Stimulated activated CD8-positive, alpha-beta memory T cell treated with anti-CD3 and anti-CD28 coated beads, Interleukin-4, amount 100 ng/mL, for 24 hours (primary cell): ENCODE results near the gene NUDT22.
A peak's percentile ranks its signal among the peaks of the same experiment; 100 is the strongest.
"Not testable (repeated sequence)": the region's sequence is repeated elsewhere in the genome, so short reads cannot be mapped to it uniquely, and the experiment has no call there.

Experiments used
- DNase-seq: peaks from one replicate; pipeline ENCODE4 v3.0.0-alpha.2; 2020; ENCODE audit warnings: low read depth

Gene NUDT22

DNA sequence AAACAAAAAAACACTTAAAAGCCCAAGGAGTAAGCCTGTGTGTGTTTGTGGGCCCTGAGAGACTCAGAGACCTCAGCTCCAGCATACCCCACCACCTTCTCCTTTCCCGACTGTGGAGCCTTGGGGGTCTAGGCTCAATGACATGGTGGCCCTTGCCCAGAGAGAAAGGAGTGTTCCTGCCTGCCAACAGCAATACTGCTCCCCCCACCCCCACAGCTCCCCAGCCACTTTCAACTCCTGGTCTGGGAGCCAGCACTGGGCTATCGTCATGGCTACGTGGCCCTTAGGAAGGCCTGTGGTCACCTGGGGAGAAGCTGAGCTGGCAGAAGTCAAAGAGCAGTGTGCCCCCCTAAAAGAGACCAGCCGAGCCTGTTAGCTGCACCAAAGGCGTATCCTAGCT is 18.0 kb downstream of the NUDT22 start:
- no peak for DNase-seq

GRCh38 chr11:64244966-64245365 is 18.9 kb downstream of the NUDT22 start:
- no peak for DNase-seq

DNA sequence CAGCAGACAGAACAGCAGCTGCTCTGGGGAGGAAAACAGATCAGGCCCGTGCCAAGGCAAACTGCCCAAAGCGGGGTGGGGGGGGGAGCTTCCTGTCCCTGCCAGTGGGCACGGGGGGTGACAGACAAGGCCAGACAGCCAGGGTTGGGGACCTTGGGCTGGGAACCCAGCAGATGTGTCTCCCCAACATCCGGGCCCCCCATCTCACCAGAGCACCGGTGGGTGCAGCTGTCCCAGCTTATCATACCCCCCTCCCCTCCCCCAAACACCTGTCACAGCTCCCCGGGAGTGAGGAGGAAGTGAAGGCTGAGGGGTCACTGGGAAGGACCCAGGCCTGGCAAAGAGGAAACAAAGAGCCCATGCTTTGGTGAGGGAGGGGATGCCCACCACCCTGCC is 19.3 kb downstream of the NUDT22 start:
- peak; percentile 22 for DNase-seq

DNA sequence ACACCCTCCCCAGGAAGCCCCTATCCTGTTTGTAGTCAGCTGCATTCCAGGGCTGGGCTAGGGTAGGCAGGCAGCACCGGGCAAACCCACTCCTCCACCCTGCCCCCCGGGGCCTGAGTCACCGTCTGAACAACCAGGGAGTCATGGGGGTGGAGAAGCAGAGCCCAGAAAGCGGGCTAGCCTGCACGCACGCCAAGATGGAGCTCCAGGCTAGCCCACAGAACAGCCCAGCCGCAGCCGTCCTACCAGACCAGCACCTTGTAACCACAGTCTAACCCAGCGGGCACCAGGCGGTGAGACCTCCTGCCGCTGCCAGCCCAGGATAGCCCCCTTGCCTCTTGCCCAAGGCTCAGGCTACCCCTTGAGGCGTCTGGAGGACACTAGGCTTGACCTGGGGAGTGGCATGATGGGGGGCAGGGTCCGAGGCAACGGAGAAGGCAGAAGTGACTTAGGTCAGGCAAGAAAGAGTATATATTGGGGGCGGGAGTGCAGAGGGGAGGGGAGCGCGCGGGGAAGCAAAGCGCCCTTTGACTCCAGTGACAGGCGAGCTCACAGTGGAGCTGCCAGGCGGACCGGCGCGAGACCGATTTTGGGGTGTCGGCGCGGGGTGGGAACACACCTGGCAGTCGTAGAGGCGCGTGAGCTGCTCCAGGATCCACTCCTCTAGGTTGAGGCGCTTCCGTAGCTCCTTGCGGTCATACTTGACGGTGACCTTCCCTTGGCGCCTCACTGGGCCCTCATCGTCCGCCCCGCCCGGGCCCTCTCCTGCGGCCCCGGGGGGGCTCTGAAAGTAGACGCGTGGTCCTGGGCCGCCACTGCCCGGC is 19.9 kb downstream of the NUDT22 start:
- peak; percentile 74 for DNase-seq

DNA sequence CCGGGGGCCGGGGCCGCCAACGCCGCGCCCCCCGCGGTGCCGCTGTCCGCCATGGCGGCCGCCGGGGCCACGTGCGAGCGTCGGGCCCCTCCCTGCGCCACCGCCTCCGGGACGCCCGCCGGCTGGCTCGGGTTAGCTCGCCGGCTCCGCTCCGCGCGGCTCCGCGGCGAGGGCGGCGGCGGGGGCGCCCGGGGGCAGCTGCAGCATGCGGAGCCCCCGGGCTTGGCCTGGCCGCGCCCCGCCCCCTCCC is 20.5 kb downstream of the NUDT22 start:
- not testable (repeated sequence) for DNase-seq

DNA sequence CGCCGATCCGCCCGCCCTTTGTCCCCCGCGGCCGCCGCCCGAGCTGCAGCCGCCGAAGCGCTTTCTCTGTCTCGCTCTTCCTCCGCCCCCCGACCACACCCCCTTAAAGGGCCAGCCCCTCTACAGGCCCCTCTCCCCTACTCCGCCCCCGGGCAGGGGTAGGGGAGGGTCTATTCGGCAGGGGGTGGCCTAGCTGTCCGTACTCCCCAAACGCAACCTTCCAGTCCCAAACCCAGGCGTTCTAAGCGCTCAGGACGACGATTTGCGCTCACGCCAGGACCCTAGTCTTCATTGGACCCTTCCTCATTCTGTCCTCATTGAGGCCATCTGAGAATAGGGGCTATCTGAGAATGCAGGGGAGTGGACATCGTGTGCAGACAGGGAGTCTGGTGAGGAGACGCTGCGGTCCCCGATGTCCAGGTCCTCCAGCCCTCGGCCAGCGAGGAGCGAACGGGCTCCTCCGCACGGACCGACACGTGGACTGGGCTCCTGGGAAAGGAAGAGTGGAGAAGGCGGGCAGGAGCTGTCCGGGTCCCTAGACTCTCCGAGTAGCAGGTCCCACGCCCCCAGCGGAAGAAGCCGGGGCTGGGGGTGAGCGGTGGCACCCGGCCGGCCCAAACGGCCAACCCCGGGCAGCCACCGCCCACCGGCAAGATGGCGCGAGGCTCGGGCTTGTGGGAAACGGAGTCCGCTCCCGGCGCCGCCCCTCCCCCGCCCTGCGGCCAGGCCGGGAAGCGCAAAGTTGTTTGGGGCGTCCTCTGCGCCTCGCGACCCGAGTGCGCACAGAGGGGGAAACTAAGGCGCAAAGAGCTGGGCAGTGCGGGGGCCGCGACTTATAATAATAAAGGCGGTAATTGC is 21.0 kb downstream of the NUDT22 start, which contains the start of gene PPP1R14B:
TSS of gene PPP1R14B (minus strand) at position 73 of the 858 bp plus-strand sequence. CDS start 270 bp downstream, outside the sequence.
- DNase-seq: peak; percentile 78

- no peak for DNase-seq
Measured at GRCh38 chr11:64247729-64248531, 21.9 kb downstream of the NUDT22 start.

DNA sequence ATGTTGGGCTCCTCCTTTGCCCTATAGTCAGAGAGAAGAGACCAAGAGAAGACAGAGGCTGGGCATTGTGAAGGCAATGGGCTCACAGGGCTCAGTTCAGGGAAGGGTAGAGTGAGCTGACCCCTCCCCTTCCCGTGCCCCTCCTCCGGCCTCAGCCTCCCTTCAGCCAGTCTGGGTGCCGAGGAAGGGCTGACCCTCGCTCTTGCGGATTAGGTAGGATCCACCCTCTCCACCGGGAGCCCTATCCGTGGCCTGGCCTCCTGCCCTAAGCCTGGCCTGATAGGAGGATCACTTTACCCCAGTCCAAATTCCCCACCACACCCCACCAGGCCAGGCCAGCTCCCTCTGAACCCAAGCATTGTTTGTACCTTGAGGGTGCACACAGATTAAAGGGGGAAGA is 22.5 kb downstream of the NUDT22 start:
- no peak for DNase-seq

GRCh38 chr11:64249038-64249437 is 23.0 kb downstream of the NUDT22 start:
- DNase-seq: no peak

DNA sequence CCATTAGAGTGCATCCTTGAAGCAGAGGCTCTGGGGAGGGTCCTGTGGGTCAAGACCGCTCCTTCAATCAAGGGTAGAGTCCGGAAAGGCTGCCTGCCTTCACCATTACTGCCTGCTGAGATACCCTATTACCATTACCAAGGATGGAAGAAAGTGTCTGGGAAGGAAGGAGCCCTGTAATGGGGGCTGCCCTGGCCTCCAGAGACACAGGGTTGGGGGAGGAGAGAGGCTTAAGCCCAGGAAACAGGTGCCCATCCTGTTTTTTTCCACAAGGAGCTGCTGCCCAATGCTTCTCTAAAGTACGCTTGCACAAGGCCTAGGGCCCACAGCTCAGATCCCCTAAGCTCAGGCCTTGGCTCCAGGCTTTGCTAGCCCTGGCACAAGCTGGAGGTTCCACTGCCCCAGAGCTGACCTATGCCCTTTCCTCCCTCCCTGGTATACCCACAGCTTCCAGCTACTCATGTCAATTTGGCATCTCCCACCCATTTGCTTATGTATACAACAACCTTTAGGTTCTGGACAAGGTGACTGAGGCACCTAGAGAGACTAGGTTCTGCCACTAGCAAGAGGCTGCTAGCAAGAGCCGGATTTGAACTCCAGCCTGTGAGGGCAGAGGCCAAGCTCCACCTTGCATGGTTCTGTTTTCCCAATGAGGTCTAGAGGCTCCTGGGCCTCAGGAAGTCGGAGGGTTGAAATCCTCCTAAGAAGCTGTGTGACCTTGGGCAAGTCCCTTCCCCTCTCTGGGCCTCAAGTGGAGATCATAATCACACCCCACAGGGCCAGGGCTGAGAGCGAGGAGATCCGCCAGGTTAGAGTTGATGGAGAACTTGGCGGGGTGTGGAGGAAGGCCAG is 23.7 kb downstream of the NUDT22 start:
- DNase-seq: no peak

DNA sequence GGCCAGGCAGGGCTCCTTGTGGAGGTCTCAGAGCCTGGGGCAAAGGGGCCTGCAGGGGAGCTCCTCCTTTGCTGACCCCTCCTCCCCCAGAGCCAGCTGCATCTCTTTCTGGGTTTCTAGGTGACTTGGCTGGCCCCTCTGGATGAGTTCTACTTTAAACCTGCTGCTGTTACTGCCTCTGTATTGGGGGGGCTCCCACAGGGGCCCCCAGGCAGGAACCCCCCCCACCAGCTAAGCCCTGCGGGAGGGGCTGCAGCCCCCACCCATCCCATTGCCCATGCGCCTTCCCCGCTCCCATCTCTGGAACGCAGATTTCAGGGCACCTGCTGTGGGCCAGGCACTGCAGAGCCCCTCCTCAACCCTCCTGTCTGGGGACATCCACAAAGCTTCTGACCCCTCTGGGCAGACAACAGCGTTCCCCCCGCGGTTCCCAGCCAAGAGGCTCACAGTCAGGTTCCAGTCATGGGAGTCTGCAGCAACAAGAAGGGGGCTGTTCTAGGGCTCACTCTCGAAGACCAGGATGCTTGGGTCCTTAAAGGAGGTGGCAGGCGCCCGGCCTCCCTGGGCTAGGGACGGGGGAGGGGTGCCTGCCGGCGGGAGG is 24.4 kb downstream of the NUDT22 start:
- no peak for DNase-seq

GRCh38 chr11:64251016-64251752 is 25.1 kb downstream of the NUDT22 start, which contains the start of gene PLCB3:
PLCB3 (plus strand) TSS chr11:64251530; CDS start chr11:64251650, 120 bp downstream.
- peak; percentile 37 for DNase-seq

DNA sequence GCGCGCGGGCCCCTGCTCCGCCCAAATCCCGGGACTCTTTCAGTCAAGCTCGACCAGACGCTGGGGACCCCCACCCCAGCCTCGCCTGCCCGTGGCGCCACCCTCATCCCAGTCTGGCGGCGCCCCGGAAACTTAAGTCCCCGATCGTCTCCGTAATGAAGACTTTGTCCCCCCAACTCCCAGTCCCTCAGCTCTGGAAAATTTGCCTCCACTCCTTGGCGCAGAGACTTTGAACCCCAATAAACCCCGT is 25.6 kb downstream of the NUDT22 start:
- DNase-seq: no peak

DNA sequence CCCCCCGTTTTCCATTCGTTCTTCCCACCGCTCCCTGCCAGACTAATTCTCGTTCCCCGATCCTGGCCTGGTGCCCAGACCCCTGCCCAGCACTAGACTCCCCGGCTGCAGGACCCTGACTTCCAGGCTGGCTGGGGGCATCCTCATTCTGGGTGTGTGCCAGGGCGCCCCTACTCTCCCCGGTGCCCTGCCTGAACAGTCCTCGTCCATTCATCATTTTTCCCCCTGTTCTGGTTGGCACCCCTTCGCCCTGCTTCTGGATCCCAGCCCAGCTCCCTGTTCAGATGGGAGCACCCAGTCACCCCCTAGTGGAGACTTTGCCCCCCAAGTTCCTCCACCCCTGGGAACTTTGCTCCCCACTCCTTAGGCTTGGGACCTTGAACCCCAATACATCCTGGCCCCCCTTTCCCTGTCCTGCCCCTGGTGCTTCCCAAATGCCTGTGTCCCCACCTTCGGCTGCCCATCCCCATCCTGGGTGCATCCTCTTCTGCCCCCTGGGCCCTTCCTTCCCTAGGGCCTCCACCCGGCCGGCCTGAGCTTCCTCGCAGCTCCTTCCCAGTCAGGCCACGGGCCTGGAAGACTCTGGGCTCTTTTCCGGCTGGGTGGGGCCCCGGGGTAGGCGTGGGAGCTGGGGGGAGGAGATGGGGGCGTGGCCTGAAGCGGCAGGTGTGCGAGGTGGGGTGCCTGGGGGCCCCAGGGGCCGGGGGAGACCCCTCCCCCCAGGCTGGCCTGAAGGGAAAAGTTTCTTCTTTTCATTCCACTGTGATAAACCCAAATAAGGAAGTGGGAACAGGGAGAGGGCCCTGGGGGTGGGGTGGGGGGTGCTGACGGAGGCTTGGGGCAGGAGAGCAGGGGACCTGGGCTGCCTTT is 26.2 kb downstream of the NUDT22 start:
- no peak for DNase-seq

DNA sequence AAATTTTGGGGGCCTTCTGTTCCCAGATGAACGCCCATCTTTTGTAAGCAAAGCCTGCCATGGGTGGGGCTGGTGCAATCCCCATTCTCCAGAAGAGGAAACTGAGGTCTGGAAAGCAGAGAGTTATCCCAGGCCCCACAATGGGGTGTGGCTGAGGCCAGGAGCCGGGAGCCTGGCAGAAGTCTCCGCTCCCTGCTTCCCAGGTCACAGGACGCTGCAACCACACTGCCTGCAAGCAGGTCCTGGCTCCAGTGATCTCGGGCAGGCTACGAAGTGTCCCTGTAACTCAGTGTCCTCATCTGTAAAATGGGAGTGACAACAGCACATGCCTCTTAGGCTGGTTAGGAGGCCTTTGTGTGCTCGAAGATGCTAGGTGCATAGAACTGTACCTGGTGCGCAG is 27.0 kb downstream of the NUDT22 start:
- no peak for DNase-seq

- DNase-seq: no peak
Measured at GRCh38 chr11:64253481-64253880, 27.4 kb downstream of the NUDT22 start.

DNA sequence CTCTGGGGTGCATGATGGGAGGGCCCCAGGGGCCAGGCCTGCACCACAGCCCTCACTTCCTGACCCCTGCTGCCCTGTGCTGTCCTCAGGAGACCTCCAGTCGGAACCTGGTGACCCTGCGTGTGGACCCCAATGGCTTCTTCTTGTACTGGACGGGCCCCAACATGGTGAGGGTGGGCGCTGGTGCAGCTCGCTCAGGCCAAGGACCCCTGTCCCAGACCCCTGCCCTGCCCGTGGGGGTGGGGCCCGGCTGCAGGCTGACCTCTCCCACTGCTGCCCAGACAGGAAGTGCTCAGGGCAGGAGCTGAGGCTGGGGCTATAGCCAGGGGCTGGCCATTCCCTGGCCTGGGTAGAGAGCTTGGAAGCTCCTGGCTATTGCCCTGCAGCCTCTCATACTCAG is 28.3 kb downstream of the NUDT22 start:
- DNase-seq: no peak

GRCh38 chr11:64255135-64256128 is 29.4 kb downstream of the NUDT22 start:
- DNase-seq: no peak
